Measurements from ENCODE around the gene EPHA7. TPM values are rescaled to one million over a fixed set of nuclear protein-coding genes. Genes with fewer than 3 reads are reported as not detected.

Gene EPHA7
- total and polyA plus RNA-seq, 2 of the 4 experiments (the other 2 are of a cell fraction), result not detected

GRCh38 chr6:93252930-93253329, 166.4 kb downstream of the EPHA7 start:
- Histone ChIP-seq H3K56ac (ENCODE audit: extremely low read depth, insufficient read depth, low read length) (no peak overlapping the region), H3K79me1 (ENCODE audit: low read depth in 1 of 2, low read length in 2 of 2) (no peaks in the 10 kb centered on the region), H3K27me3 (ENCODE audit: control insufficient read depth, insufficient read depth, low read length) (no peaks in the 10 kb centered on the region), H3K9ac (ENCODE audit: low read depth, low read length) (no peak overlapping the region), H2AK9ac (replicated peaks; ENCODE audit: low read depth, low read length, poor library complexity) (no peak overlapping the region), H3K18ac (ENCODE audit: low read depth, low read length) (no peak overlapping the region), H3K23ac (ENCODE audit: low read depth, low read length) (no peak overlapping the region), H2BK5ac (ENCODE audit: low read depth, low read length, poor library complexity, severe bottlenecking) (no peak overlapping the region), H3K27ac (ENCODE audit: insufficient read depth, low read length) (no peak overlapping the region), H3K9me3 (ENCODE audit: control insufficient read depth, insufficient read depth, low read length) (no peaks in the 10 kb centered on the region), H4K20me1 (ENCODE audit: insufficient read depth, low read length) (no peaks in the 10 kb centered on the region), H3K36me3 (ENCODE audit: control insufficient read depth, insufficient read depth, low read length) (no peaks in the 10 kb centered on the region), H3K4me1 (ENCODE audit: control insufficient read depth, insufficient read depth, low read length) (no peaks in the 10 kb centered on the region), H3K4me3 (ENCODE audit: insufficient read depth, low read depth, low read length) (no peak overlapping the region), H2AFZ (replicated peaks; ENCODE audit: low read length, poor library complexity) (no peak overlapping the region), H4K8ac (ENCODE audit: low read depth in 2 of 2, low read length in 2 of 2) (no peak overlapping the region), H3K4ac (ENCODE audit: low read depth, low read length) (no peak overlapping the region), H4K5ac (ENCODE audit: low read depth, low read length) (no peak overlapping the region), H2BK15ac (ENCODE audit: low read depth, low read length) (no peak overlapping the region), H2BK20ac (ENCODE audit: low read depth, low read length) (no peak overlapping the region), H3K14ac (replicated peaks; ENCODE audit: low read depth, low read length) (no peak overlapping the region), H3K9me1 (ENCODE audit: insufficient read depth, low read length) (no peaks in the 10 kb centered on the region), H3K4me2 (ENCODE audit: low read depth, low read length) (no peak overlapping the region), H2BK120ac (ENCODE audit: low read depth, low read length) (no peak overlapping the region), H2AK5ac (ENCODE audit: low read depth, low read length) (no peak overlapping the region), H4K91ac (ENCODE audit: insufficient read depth, low read depth, low read length) (no peak overlapping the region)
- in situ Hi-C loops (cut with MboI; ENCODE audit: low sequenced_read_pairs) (no loop called here), dilution Hi-C loops (cut with HindIII; ENCODE audit: low sequenced_read_pairs, unreplicated experiment) (no loop called here), intact Hi-C loops (cut with micrococcal nuclease) (no loop called here)
- no TSS peak for BruUV-seq (replicated peaks)
- CTCF ChIA-PET, result no interaction called here
- TF ChIP-seq SMC3 (IDR thresholded peaks at IDR 0.05; ENCODE audit: low read depth, low read length) (no peak), MAFK (IDR thresholded peaks at IDR 0.05; ENCODE audit: low read depth, low read length) (no peak), NFE2L2 (IDR thresholded peaks at IDR 0.05; ENCODE audit: low read depth, low read length) (no peak), FOS (IDR thresholded peaks at IDR 0.05; ENCODE audit: low read depth, low read length) (no peak), USF2 (IDR thresholded peaks at IDR 0.05; ENCODE audit: low read depth, low read length) (no peak), POLR2A (IDR thresholded peaks at IDR 0.05; ENCODE audit: low read depth, low read length) (no peak), RFX5 (IDR thresholded peaks at IDR 0.05; ENCODE audit: low read depth, low read length) (no peak), RAD21 (IDR thresholded peaks at IDR 0.05; ENCODE audit: low read length) (no peak)
- ATAC-seq (ENCODE audit: low read depth) (no peak), DNase-seq (no peak)
- POLR2A ChIA-PET (ENCODE audit: unreplicated experiment), result no interaction called here
